ACC112 (cell line): ENCODE data around the gene NKAIN1.
"Not testable (repeated sequence)": the region's sequence is repeated elsewhere in the genome, so short reads cannot be mapped to it uniquely, and the experiment has no call there.

ENCODE experiments used
- H2AFZ ChIP-seq: fragments of 200-600 bp; sonication (generic); one replicate; pipeline ENCODE4 v1.6.0; 2017; ENCODE audit warnings: antibody characterized with exemption, low read length; ENCODE audit not compliant: unreplicated experiment
- H3K27ac ChIP-seq: fragments of 200-600 bp; sonication (generic); 2 replicates; pipeline ENCODE4 v1.5.1; 2014; ENCODE audit warnings: low read depth, mild to moderate bottlenecking, antibody characterized with exemption, low read length, moderate library complexity
- H3K27me3 ChIP-seq: fragments of 200-600 bp; sonication (generic); 2 replicates; pipeline ENCODE4 v1.6.1; 2014; ENCODE audit warnings: mild to moderate bottlenecking, antibody characterized with exemption, low read length, moderate library complexity, mixed read lengths; ENCODE audit not compliant: insufficient read depth
- H3K36me3 ChIP-seq: fragments of 200-600 bp; sonication (generic); 2 replicates; pipeline ENCODE4 v1.6.1; 2016; ENCODE audit warnings: mild to moderate bottlenecking, antibody characterized with exemption, low read length, moderate library complexity, mixed read lengths; ENCODE audit not compliant: insufficient read depth
- H3K4me1 ChIP-seq: fragments of 200-600 bp; sonication (generic); one replicate; pipeline ENCODE4 v1.6.1; 2016; ENCODE audit warnings: low read length, mixed read lengths; ENCODE audit not compliant: insufficient read depth, unreplicated experiment, control insufficient read depth
- H3K4me3 ChIP-seq: fragments of 200-600 bp; sonication (generic); 2 replicates; pipeline ENCODE4 v1.5.1; 2014; ENCODE audit warnings: mild to moderate bottlenecking, low read depth, low read length
- H3K79me2 ChIP-seq: fragments of 200-600 bp; sonication (generic); one replicate; pipeline ENCODE4 v1.6.0; 2016; ENCODE audit warnings: low read length; ENCODE audit not compliant: control insufficient read depth, unreplicated experiment, insufficient read depth

Gene NKAIN1

DNA sequence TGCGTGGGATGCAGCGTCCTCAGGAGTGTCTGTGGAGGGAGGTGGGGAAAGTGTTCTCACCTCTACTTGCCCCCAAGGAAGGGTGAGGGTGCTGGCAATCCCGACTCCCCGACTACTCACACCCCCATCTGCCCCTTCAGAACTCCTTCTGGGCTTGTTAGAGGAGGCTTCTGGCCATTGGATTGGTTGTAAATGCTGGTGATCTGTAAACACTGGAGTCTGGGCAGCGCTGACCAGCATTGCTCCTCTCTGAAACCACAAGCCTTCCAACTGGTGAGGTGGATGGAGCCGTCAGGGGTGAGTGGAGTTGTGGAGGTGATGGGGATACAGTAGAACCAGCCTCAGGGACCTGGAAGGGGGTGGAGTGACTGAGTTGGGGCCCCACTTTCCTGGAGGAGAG, 59.3 kb downstream of the NKAIN1 start:
- Histone ChIP-seq H3K4me1 (no peaks in the 10 kb centered on the region), H3K27ac (no peak overlapping the region), H3K79me2 (no peaks in the 10 kb centered on the region), H3K4me3 (no peak overlapping the region), H2AFZ (no peak overlapping the region), H3K27me3 (no peaks in the 10 kb centered on the region), H3K36me3 (no peaks in the 10 kb centered on the region)

DNA sequence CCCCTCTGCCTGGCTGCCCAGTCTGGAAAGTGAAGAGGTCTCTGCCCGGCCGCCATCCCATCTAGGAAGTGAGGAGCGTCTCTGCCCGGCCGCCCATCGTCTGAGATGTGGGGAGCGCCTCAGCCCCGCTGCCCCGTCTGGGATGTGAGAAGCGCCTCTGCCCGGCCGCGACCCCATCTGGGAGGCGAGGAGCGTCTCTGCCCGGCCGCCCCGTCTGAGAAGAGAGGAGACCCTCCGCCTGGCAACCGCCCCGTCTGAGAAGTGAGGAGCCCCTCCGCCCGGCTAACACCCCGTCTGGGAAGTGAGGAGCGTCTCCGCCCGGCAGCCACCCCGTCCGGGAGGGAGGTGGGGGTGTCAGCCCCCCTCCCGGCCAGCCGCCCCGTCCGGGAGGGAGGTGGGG, 63.4 kb downstream of the NKAIN1 start:
- H3K27ac ChIP-seq, H3K36me3 ChIP-seq, H3K4me3 ChIP-seq, H3K4me1 ChIP-seq, H3K27me3 ChIP-seq, H3K79me2 ChIP-seq, H2AFZ ChIP-seq: not testable (repeated sequence)

DNA sequence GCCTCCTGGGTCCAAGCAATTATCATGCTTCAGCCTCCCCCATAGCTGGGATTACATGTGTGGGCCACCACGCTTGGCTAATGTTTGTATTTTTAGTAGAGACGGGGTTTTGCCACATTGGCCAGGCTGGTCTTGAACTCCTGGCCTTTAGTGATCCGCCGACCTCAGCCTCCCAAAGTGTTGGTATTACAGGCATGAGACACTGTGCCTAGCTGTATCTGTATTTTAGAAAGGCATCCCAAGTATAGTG, 69.3 kb downstream of the NKAIN1 start:
- no peaks in the 10 kb centered on the region for H3K79me2 ChIP-seq
- peak overlapping the region; percentile 76 for H3K27ac ChIP-seq
- no peaks in the 10 kb centered on the region for H3K27me3 ChIP-seq
- peak overlapping the region; percentile 4 for H2AFZ ChIP-seq
- no peaks in the 10 kb centered on the region for H3K36me3 ChIP-seq
- H3K4me3 ChIP-seq: no peak overlapping the region
- H3K4me1 ChIP-seq: peaks cover 9% of the 10 kb centered on the region

DNA sequence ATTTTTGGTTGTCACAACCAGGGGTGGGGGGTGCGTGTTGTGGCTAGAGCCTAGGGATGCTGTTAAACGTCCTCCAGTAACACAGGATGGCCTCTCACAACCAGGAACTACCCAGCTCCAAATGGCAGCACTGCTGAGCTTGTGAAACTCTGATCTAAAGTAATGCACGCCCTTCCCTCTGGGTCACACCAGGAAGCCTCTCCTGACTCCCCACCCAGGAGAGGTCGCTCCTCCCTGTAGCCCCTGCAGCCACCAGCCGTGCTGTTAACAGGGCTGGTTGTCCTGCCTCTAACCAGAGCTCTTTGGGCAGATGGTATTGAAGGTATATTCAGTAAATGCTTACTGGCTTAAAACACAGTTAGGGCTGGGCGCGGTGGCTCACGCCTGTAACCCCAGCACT, 73.2 kb downstream of the NKAIN1 start:
- no peaks in the 10 kb centered on the region for H3K79me2 ChIP-seq
- H3K27ac ChIP-seq: no peak overlapping the region
- H3K27me3 ChIP-seq: no peaks in the 10 kb centered on the region
- H3K4me1 ChIP-seq: peaks cover 9% of the 10 kb centered on the region
- H2AFZ ChIP-seq: no peak overlapping the region
- no peaks in the 10 kb centered on the region for H3K36me3 ChIP-seq
- H3K4me3 ChIP-seq: no peak overlapping the region

DNA sequence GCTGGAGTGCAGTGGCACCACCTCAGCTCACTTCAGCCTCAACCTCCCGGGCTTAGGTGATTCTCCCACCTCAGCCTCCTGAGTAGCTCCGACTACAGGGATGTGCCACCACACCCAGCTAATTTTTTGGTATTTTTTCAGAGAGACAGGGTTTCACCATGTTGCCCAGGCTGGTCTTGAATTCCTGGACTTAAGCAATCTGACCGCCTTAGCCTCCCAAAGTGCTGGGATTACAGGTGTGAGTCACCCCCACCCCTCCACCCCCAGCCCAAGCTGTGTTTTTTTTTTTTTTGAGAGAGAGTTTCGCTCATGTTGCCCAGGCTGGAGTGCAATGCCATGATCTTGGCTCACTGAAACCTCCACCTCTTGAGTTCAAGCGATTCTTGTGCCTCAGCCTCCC, 75.4 kb downstream of the NKAIN1 start:
- H3K79me2 ChIP-seq: no peaks in the 10 kb centered on the region
- H2AFZ ChIP-seq: no peak overlapping the region
- H3K36me3 ChIP-seq: no peaks in the 10 kb centered on the region
- no peaks in the 10 kb centered on the region for H3K27me3 ChIP-seq
- no peaks in the 10 kb centered on the region for H3K4me1 ChIP-seq
- H3K27ac ChIP-seq: no peak overlapping the region
- H3K4me3 ChIP-seq: no peak overlapping the region

DNA sequence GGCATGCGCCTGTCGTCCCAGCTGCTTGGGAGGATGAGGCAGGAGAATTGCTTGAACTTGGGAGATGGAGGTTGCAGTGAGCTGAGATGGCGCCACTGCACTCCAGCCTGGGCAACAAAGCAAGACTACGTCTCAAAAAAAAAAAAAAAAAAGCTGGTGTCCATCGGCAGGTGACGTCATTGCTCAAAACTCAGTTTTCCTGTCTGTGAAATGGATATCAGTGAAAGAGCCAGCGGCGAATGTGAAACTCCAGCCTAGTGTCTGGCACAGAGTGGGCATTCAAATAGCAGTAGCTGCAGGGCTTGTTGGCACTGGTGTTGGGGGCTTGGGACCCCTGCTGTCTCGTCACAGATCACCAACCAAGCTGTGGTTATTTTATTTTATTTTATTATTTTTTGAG, 75.8 kb downstream of the NKAIN1 start:
- no peaks in the 10 kb centered on the region for H3K79me2 ChIP-seq
- no peak overlapping the region for H3K27ac ChIP-seq
- H3K27me3 ChIP-seq: no peaks in the 10 kb centered on the region
- H2AFZ ChIP-seq: no peak overlapping the region
- H3K4me1 ChIP-seq: no peaks in the 10 kb centered on the region
- H3K36me3 ChIP-seq: no peaks in the 10 kb centered on the region
- H3K4me3 ChIP-seq: no peak overlapping the region

DNA sequence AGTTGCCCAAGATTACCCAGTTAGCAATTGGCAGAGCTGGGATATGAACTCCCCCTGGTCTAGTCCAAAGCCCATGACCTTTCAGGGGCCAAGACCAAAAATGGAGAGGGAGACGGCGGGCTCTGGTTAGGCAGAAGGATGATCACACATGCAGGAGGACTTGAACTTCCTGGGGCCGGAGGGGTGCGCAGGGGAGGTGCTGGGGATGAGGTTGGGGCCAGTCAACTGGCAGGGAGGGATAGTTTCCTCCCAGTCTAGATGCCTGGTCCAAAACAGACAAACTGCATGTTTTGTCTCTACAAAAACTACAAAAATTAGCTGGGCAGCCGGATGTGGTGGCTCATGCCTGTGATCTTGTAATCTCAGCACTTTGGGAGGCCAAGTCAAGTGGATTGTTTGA, 78.1 kb downstream of the NKAIN1 start:
- Histone ChIP-seq H3K79me2 (no peaks in the 10 kb centered on the region), H3K27ac (no peak overlapping the region), H2AFZ (no peak overlapping the region), H3K27me3 (no peaks in the 10 kb centered on the region), H3K4me1 (no peaks in the 10 kb centered on the region), H3K4me3 (no peak overlapping the region), H3K36me3 (no peaks in the 10 kb centered on the region)

DNA sequence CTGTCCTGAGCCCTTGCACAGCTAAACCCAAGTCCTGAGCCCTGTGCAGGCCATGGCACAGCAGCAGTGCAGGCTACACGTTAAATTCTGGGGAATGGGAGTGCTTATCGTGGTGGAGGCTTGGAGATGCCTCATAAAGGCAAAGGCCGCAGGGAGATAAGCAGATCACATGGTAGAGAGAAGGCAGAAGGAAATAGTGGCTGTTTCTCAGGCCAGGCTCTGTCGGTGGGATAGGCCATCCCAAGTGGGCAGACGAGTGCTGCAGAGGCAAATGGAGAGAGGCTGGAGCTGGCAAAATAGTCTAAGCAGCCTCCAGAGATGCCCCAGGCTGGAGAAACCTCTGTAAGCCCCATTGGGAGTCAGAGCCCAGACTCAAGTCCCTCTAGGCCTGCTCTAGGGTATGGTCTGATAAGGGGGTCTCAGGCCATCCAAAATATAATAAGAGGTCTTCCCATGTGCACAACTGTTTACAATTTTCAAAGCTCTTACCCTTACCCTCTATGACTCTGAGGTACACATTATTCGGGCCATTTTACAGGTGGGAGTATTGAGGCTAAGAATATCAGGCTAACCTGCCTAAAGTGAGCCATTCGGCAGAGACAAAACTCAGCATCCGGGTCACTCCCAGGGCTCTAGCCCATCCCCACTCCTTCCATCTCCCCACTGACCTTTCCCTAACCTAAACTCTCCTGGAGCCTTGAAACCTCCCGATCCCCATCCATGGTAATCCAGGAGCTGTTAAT, 79.6 kb downstream of the NKAIN1 start:
- H3K79me2 ChIP-seq: no peaks in the 10 kb centered on the region
- no peak overlapping the region for H3K4me3 ChIP-seq
- H3K36me3 ChIP-seq: no peaks in the 10 kb centered on the region
- no peak overlapping the region for H3K27ac ChIP-seq
- H3K27me3 ChIP-seq: no peaks in the 10 kb centered on the region
- no peak overlapping the region for H2AFZ ChIP-seq
- no peaks in the 10 kb centered on the region for H3K4me1 ChIP-seq

DNA sequence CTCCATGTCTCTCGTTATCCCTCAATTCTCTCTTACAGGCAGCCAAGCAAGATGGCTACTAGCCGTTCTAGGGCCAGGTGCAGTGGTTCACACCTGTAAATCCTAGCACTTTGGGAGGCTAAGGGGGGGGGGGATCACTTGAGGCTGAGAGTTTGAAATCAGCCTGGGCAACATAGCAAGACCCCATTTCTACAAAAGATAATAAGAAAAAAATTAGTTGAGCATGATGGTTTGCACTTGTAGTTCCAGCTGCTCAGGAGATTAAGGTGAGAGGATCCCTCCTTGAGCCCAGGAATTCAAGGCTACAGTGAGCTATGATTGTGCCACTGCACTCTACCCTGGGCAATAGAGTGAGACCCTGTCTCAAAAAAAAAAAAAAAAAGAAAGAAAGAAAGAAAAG, 80.4 kb downstream of the NKAIN1 start:
- no peaks in the 10 kb centered on the region for H3K36me3 ChIP-seq
- no peaks in the 10 kb centered on the region for H3K27me3 ChIP-seq
- H3K4me3 ChIP-seq: no peak overlapping the region
- no peaks in the 10 kb centered on the region for H3K79me2 ChIP-seq
- H3K27ac ChIP-seq: no peak overlapping the region
- peaks cover 4% of the 10 kb centered on the region for H3K4me1 ChIP-seq
- H2AFZ ChIP-seq: no peak overlapping the region

DNA sequence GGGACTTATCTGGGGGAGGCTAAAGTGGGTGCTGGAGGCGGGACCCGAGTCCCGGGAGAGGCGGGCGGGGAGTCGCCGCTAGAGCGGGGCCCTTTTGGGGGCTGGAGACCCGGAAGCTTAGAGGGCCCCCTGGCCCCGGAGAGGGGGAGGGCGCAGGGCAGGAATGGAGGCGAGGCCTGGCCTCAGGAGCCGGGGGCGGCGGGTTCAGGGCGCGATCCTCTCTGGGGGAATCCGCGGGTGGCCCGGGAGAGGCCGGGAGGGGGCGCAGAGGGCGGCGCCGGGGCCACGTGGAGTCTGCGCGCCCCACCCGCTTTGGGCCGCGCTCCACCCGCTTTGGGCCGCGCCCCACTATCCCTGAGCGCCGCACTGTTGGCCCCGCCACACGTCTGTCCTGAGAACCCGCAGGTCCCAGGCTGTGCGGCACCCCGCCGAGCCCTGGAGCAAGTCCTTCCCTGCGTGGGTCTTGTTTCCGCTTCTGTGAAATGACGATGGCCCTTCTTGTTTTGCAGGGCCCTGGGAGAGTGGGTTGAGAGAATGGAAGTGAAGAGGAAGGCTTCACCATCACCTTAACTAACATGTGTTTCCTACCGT, 84.4 kb downstream of the NKAIN1 start:
- H3K79me2 ChIP-seq: no peaks in the 10 kb centered on the region
- H2AFZ ChIP-seq: peak overlapping the region; percentile 77
- H3K4me1 ChIP-seq: peaks cover 9% of the 10 kb centered on the region
- peak overlapping the region; percentile 86 for H3K4me3 ChIP-seq
- H3K36me3 ChIP-seq: no peaks in the 10 kb centered on the region
- 0 out of 2 replicates have a peak overlapping the region, but pooled peaks have one; percentile 2 for H3K27ac ChIP-seq
- no peaks in the 10 kb centered on the region for H3K27me3 ChIP-seq

DNA sequence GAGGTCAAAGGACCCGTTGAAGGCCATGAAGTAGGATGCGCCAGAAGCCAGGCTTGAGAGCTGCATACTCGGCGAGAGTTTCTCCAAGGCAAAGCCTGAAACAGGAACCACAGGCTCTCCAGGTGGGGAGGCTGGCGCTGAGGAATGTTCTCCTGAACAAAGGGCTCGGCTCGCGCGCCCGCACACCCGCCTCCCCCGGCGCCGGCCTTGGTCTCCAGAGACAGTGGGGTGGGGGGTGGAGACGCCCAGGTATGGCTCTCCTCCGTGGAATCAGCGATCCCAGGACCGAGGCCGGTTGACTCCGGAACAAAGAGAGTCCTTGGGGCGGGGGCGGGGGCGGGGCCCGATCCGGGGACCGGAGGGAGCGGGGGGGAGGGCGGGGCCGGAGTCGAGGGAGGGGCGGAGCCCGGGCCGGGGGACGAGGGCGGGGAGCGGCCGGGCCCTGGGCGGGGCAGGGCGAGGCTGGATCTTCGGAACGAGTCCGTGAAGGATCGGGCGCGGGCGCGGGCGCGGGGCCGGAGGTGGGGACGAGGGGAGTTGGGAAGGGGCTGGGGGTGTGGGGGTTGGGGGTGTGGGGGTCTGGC, 85.0 kb downstream of the NKAIN1 start:
- Histone ChIP-seq H3K36me3 (no peaks in the 10 kb centered on the region), H3K79me2 (no peaks in the 10 kb centered on the region), H3K27ac (0 out of 2 replicates have a peak overlapping the region, but pooled peaks have one; percentile 10), H3K4me3 (peak overlapping the region; percentile 86), H2AFZ (peak overlapping the region; percentile 100), H3K4me1 (peaks cover 9% of the 10 kb centered on the region), H3K27me3 (no peaks in the 10 kb centered on the region)
